ENCODE data around the gene DSC3. TPM values are rescaled to one million over a fixed set of nuclear protein-coding genes. Genes with fewer than 3 reads are reported as not detected.

The DSC3 gene
- total RNA-seq, 2 experiments from 2014 or later = not detected

DNA sequence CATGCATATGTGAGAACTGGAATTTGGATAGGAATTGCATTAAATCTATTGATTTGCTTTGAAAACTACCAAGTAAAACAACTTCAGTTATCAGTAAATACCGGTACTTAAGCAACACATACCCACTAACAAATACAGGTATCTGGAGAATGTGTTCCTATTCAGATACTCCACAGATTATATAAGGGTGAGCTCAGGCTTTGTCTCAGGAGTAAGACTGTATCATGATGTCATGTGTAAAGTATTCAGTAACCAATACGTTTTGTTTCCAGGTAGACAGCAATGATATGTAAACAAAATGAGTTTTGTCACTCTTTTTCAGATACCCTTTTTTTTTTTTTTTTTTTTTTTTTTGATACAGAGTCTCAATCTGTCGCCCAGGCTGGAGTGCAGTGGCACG, 74.8 kb downstream of the DSC3 start:
- no peak for DNase-seq (ENCODE audit: low spot score)
- intact Hi-C loops (cut with micrococcal nuclease; ENCODE audit: unreplicated experiment) = no loop called here

DNA sequence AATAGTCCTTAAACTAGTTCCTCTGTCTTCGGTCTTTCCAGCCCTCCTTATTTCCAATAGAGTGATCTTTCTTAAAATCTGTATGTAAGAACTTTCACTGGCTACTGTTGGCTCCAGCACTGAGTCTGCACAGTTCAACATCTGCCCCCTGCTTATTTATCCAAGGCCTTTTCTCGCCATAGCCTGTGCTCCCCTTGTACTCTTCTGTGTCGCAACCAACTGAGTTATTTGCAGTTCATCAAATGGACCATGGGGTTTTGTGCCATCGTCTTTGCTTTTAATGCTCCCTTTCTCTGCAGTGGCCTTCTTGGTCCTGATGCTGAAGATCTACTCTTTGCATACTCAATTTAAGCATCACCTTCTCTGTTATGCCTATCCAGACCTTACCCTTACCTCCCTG, 77.3 kb downstream of the DSC3 start:
- Histone ChIP-seq H3K9me3 (ENCODE audit: low read length) (no peaks in the 10 kb centered on the region), H3K4me2 (ENCODE audit: low read length) (no peak overlapping the region), H4K20me1 (ENCODE audit: insufficient read depth, low read length) (no peaks in the 10 kb centered on the region), H3K36me3 (ENCODE audit: insufficient read depth, low read length) (no peaks in the 10 kb centered on the region), H3K4me1 (ENCODE audit: insufficient read depth, low read length, poor library complexity, severe bottlenecking) (no peaks in the 10 kb centered on the region), H3K4me3 (ENCODE audit: low read depth, low read length, poor library complexity, severe bottlenecking) (no peak overlapping the region), H3K79me2 (ENCODE audit: insufficient read depth, low read depth, low read length) (no peaks in the 10 kb centered on the region), H2AFZ (ENCODE audit: low read length) (no peak overlapping the region), H3K27ac (ENCODE audit: low read depth, low read length, poor library complexity, severe bottlenecking) (no peak overlapping the region), H3K9me2 (ENCODE audit: insufficient read depth, low read length) (no peaks in the 10 kb centered on the region)
- intact Hi-C loops (cut with micrococcal nuclease; ENCODE audit: unreplicated experiment) = no loop called here
- CTCF ChIA-PET (ENCODE audit: unreplicated experiment) = no interaction called here
- TF ChIP-seq EZH2phosphoT487 (IDR thresholded peaks at IDR 0.05; ENCODE audit: borderline replicate concordance, low read depth, low read length) = no peak
- TF ChIP-seq, protein P1, sequence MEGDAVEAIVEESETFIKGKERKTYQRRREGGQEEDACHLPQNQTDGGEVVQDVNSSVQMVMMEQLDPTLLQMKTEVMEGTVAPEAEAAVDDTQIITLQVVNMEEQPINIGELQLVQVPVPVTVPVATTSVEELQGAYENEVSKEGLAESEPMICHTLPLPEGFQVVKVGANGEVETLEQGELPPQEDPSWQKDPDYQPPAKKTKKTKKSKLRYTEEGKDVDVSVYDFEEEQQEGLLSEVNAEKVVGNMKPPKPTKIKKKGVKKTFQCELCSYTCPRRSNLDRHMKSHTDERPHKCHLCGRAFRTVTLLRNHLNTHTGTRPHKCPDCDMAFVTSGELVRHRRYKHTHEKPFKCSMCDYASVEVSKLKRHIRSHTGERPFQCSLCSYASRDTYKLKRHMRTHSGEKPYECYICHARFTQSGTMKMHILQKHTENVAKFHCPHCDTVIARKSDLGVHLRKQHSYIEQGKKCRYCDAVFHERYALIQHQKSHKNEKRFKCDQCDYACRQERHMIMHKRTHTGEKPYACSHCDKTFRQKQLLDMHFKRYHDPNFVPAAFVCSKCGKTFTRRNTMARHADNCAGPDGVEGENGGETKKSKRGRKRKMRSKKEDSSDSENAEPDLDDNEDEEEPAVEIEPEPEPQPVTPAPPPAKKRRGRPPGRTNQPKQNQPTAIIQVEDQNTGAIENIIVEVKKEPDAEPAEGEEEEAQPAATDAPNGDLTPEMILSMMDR (conservative IDR thresholded peaks at IDR 0.05; ENCODE audit: low read length) = no peak
- POLR2A ChIA-PET = no interaction called here
- DNase-seq (ENCODE audit: low spot score) = no peak
- BruUV-seq (replicated peaks) = no TSS peak

More for the DNA sequence above, 74.8 kb downstream of the DSC3 start:
- Histone ChIP-seq H2AFZ (ENCODE audit: low read length) (no peak overlapping the region), H3K9me2 (ENCODE audit: insufficient read depth, low read length) (no peaks in the 10 kb centered on the region), H3K36me3 (ENCODE audit: insufficient read depth, low read length) (no peaks in the 10 kb centered on the region), H4K20me1 (ENCODE audit: insufficient read depth, low read length) (no peaks in the 10 kb centered on the region), H3K79me2 (ENCODE audit: insufficient read depth, low read depth, low read length) (no peaks in the 10 kb centered on the region), H3K4me1 (ENCODE audit: insufficient read depth, low read length, poor library complexity, severe bottlenecking) (no peaks in the 10 kb centered on the region), H3K4me2 (ENCODE audit: low read length) (no peak overlapping the region), H3K9me3 (ENCODE audit: low read length) (no peaks in the 10 kb centered on the region), H3K27ac (ENCODE audit: low read depth, low read length, poor library complexity, severe bottlenecking) (no peak overlapping the region), H3K4me3 (ENCODE audit: low read depth, low read length, poor library complexity, severe bottlenecking) (no peak overlapping the region)
- TF ChIP-seq, protein P1 (conservative IDR thresholded peaks at IDR 0.05; ENCODE audit: low read length) = no peak
- TF ChIP-seq EZH2phosphoT487 (IDR thresholded peaks at IDR 0.05; ENCODE audit: borderline replicate concordance, low read depth, low read length) = no peak
- ChIA-PET POLR2A (no interaction called here), CTCF (ENCODE audit: unreplicated experiment) (no interaction called here)
- no TSS peak for BruUV-seq (replicated peaks)

DNA sequence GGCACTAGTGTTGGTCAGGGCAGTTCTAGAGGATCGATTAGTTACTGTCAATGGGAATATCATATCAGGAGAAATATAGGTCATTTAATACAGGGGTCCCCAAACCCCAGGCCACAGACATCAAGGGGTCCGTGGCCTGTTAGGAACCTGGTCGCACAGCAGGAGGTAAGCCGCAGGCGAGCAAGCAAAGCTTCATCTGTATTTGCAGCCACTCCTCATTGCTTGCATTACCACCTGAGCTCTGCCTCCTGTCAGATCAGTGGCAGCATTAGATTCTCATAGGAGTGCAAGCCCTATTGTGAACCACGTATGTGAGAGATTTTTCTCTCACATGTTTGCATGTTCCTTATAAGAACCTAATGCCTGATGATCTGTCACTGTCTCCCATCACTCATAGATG, 81.9 kb downstream of the DSC3 start:
- H3K79me2 ChIP-seq (ENCODE audit: insufficient read depth, low read depth, low read length) = no peaks in the 10 kb centered on the region
- ChIA-PET CTCF (ENCODE audit: unreplicated experiment) (no interaction called here), POLR2A (no interaction called here)
- H3K4me2 ChIP-seq (ENCODE audit: low read length) = no peak overlapping the region
- no peak for DNase-seq (ENCODE audit: low spot score)
- H3K9me3 ChIP-seq (ENCODE audit: low read length) = no peaks in the 10 kb centered on the region
- no peaks in the 10 kb centered on the region for H4K20me1 ChIP-seq (ENCODE audit: insufficient read depth, low read length)
- no peak overlapping the region for H3K27ac ChIP-seq (ENCODE audit: low read depth, low read length, poor library complexity, severe bottlenecking)
- H3K4me1 ChIP-seq (ENCODE audit: insufficient read depth, low read length, poor library complexity, severe bottlenecking) = no peaks in the 10 kb centered on the region
- no peak for TF ChIP-seq EZH2phosphoT487 (IDR thresholded peaks at IDR 0.05; ENCODE audit: borderline replicate concordance, low read depth, low read length)
- TF ChIP-seq, protein P1 (conservative IDR thresholded peaks at IDR 0.05; ENCODE audit: low read length) = no peak
- H2AFZ ChIP-seq (ENCODE audit: low read length) = no peak overlapping the region
- H3K4me3 ChIP-seq (ENCODE audit: low read depth, low read length, poor library complexity, severe bottlenecking) = no peak overlapping the region
- BruUV-seq (replicated peaks) = no TSS peak
- intact Hi-C loops (cut with micrococcal nuclease; ENCODE audit: unreplicated experiment) = no loop called here
- no peaks in the 10 kb centered on the region for H3K9me2 ChIP-seq (ENCODE audit: insufficient read depth, low read length)
- H3K36me3 ChIP-seq (ENCODE audit: insufficient read depth, low read length) = no peaks in the 10 kb centered on the region

Measured in OCI-LY7 (cell line).